EL (cell line): Measurements from ENCODE around the gene OAT.

Source experiments
- DNase-seq: peaks from one replicate; pipeline ENCODE4 v3.0.0-alpha.2; 2016

OAT gene

DNA sequence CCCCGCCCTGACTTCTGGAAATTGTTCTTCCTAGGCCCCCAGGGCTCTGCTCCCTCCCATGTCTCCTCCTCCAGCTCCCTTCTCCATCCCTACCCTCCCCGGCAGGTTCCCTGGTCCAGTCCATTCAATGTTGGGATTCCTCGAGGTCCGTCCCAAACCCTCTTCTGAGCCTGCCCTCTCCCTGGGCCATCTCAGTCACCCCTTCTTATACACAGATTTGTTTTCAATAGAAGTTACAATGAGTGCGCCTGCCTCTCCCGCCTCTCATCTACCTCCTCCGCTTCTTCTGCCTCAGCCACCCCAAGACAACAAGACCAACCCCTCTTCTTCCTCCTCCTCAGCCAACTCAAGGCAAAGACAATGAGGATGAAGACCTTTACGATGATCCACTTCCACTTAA, 67.9 kb downstream of the OAT start:
- no peak for DNase-seq

DNA sequence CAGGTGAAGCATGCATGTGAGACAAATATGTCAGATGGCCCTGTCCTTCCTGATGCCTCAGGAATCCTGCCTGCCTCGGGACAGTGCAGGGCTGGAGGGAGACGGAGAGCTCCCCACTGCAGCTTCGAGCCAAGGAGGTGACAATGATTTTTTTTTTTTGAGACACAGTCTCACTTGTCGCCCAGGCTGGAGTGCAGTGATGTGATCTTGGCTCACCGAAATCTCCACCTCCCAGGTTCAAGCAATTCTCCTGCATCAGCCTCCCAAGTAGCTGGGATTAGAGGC, 68.8 kb downstream of the OAT start:
- DNase-seq = no peak

DNA sequence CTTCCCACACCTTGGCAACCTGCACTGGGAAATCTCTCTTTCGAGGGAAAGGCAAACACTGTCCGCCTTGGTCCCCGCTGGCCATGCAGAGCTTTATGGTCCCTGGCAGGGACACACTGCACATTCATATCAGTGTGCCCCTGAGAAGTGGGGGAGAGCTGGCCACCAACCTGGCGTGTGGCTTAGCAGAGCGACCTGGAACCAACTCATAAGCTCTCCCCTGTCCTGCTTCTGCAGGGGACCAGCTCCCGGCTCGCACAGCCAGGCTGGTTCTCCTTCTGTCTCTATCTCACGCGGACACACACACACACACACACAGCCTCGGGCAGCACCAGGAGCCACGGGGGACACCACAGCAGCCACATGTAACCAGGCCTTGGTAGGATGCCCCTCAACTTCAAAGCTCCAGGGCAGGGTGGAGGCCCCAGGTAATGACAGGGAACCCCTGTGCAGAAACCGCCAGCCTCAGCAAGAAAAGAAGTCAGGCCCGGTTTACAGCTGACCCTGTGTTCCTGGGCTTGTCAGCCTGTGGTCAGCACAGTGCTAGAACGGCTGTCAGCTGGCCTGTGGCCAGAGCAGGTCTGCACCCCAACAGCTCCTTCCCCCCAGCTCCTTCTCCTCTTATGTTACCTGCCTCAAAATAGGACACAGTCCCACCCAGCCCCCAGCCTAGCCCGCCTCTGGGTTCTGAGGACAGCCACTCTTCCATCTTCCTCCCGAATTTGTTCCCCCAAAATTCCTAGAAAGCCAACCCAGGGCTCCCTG, 69.3 kb downstream of the OAT start:
- DNase-seq = no peak

DNA sequence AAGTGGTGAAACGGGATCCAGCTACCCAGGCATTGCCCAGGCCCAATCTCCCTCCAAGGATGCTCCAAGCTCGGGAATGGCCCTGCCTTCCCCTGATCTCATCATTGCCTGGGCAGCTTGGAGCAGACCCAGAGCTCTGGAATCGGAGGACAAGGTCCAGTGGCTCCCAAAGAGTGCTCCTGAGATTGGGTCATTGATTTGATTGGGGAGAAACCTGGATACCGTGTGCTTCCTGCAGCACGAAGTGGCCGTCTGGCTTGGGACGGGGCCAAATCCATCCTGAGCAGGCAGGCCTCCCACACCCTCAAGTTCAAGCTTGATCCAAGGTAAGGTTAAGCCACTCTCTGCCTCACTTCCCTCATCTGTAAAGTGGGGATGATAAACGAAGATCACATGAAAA, 69.9 kb downstream of the OAT start:
- no peak for DNase-seq

DNA sequence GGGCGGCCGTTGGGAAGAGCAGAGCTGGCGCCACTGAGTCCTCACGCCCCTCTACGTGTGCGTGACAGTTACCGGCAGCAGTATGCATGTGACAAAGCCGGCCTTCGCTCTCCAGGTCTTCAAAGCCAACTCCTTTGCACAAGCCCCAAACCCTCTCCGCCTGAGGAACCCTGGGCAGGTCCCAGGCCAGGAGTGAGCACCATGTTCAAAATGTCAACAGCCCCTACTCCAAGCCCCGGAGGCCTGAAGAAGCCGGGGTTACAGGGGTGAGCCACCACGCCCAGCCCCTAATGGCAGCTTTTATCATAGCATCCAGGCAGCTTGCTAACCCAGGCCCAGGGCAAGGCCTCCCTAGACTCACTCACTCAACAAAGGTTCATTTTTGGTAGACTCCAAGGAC, 70.8 kb downstream of the OAT start:
- DNase-seq = no peak
